SK-N-SH (cell line): ENCODE measurements around the gene EPHB2. TPM values are rescaled to one million over a fixed set of nuclear protein-coding genes. Genes with fewer than 3 reads are reported as not detected.
A peak's percentile ranks its signal among the peaks of the same experiment; 100 is the strongest.

Source experiments
- CTCF ChIA-PET: fragments of 300-600, 350-600 bp; formaldehyde crosslinking; extraction: SDS; loops from one replicate; lab custom pipeline; 2021; lab: Yijun Ruan, JAX
- POLR2A ChIA-PET: fragments of 350-600 bp; sonication (Branson Sonifier 250); formaldehyde crosslinking; extraction: SDS; loops from one replicate; lab custom pipeline; 2020; ENCODE audit warnings: antibody characterized with exemption, inconsistent platforms; lab: Yijun Ruan, JAX
- DNase-seq: peaks from one replicate; pipeline ENCODE4 v3.0.0; 2012
- H2AFZ ChIP-seq: fragments of 200-600 bp; sonication (generic); 2 replicates; pipeline ENCODE4 v1.8.1; 2016; ENCODE audit warnings: antibody characterized with exemption, mild to moderate bottlenecking, low read depth
- H3F3A ChIP-seq: fragments of 200-600 bp; sonication (generic); replicated peaks from 2 replicates; pipeline ENCODE3; 2016; ENCODE audit warnings: antibody characterized with exemption, mild to moderate bottlenecking; ENCODE audit not compliant: insufficient read depth
- H3K27ac ChIP-seq, 2 experiments: fragments of 200-500 bp in 1 of 2; fragments of 200-600 bp in 1 of 2; sonication (Bioruptor generic) in 1 of 2; sonication (generic), shearing (Covaris generic) in 1 of 2; 2 replicates each; pipeline versions ENCODE4 v1.5.1 to v1.6.1; 2014 to 2016; ENCODE audit warnings: low read depth in 2 of 2, inconsistent platforms in 1 of 2, low read length in 1 of 2, mild to moderate bottlenecking in 1 of 2, mixed read lengths in 1 of 2
- H3K27me3 ChIP-seq: fragments of 200-600 bp; sonication (generic), shearing (Covaris generic); 2 replicates; pipeline ENCODE4 v1.6.1; 2016; ENCODE audit warnings: mixed run types; ENCODE audit not compliant: insufficient read depth
- H3K36me3 ChIP-seq, 2 experiments: fragments of 200-500 bp in 1 of 2; fragments of 200-600 bp in 1 of 2; sonication (Bioruptor generic) in 1 of 2; sonication (generic) in 1 of 2; replicated peaks in 1 of 2; 2 replicates each; pipeline versions ENCODE3 to v1.5.1; 2014 to 2016; ENCODE audit warnings: low read length in 1 of 2, mild to moderate bottlenecking in 1 of 2; ENCODE audit not compliant: insufficient read depth in 2 of 2, control insufficient read depth in 1 of 2
- H3K4me1 ChIP-seq, 2 experiments: fragments of 200-500 bp in 1 of 2; fragments of 200-600 bp in 1 of 2; sonication (Bioruptor generic) in 1 of 2; sonication (generic), shearing (Covaris generic) in 1 of 2; 2 replicates each; pipeline versions ENCODE4 v1.5.1 to v1.6.1; 2014 to 2016; ENCODE audit warnings: low read depth in 1 of 2, low read length in 1 of 2, mixed run types in 1 of 2; ENCODE audit not compliant: insufficient read depth in 2 of 2, control insufficient read depth in 1 of 2
- H3K4me2 ChIP-seq: fragments of 200-600 bp; sonication (generic), shearing (Covaris generic); 2 replicates; pipeline ENCODE4 v1.6.1; 2017; ENCODE audit warnings: mixed run types
- H3K4me3 ChIP-seq, 2 experiments: fragments of 200-500 bp in 1 of 2; fragments of 200-600 bp in 1 of 2; sonication (Bioruptor generic) in 1 of 2; sonication (generic), shearing (Covaris generic) in 1 of 2; 2 replicates each; pipeline versions ENCODE4 v1.5.1 to v1.8.1; 2014 to 2016; ENCODE audit warnings: low read depth in 2 of 2, inconsistent platforms in 1 of 2, low read length in 1 of 2, mild to moderate bottlenecking in 1 of 2, mixed read lengths in 1 of 2, moderate library complexity in 1 of 2
- H3K79me2 ChIP-seq: fragments of 200-600 bp; sonication (generic); 2 replicates; pipeline ENCODE4 v1.8.1; 2017; ENCODE audit warnings: mild to moderate bottlenecking; ENCODE audit not compliant: insufficient read depth
- H3K9ac ChIP-seq: fragments of 200-600 bp; sonication (generic); 2 replicates; pipeline ENCODE4 v1.6.1; 2017; ENCODE audit warnings: mixed run types
- H3K9me2 ChIP-seq: fragments of 200-600 bp; sonication (generic); 2 replicates; pipeline ENCODE4 v1.6.1; 2017; ENCODE audit warnings: mixed run types
- H3K9me3 ChIP-seq: fragments of 200-600 bp; sonication (generic); 2 replicates; pipeline ENCODE4 v1.6.1; 2017; ENCODE audit warnings: mixed run types, mild to moderate bottlenecking, moderate library complexity
- H4K20me1 ChIP-seq: fragments of 200-600 bp; sonication (generic); 2 replicates; pipeline ENCODE4 v1.6.1; 2017; ENCODE audit warnings: mild to moderate bottlenecking, mixed run types; ENCODE audit not compliant: insufficient read depth
- CHD2 ChIP-seq: fragments of 150-350 bp; IDR thresholded peaks from 2 replicates; pipeline ENCODE4 v1.6.1; 2018; ENCODE audit warnings: low read length; ENCODE audit not compliant: partially characterized antibody
- ELF1 ChIP-seq: IDR thresholded peaks from 2 replicates; pipeline ENCODE4 v1.4.0; 2012
- EP300 ChIP-seq, 2 experiments: IDR thresholded peaks; 2 replicates each; pipeline versions ENCODE4 v1.4.0 to v1.6.1; 2012; ENCODE audit warnings: borderline replicate concordance in 1 of 2, low read depth in 1 of 2, low read length in 1 of 2
- EZH2phosphoT487 ChIP-seq: fragments of 200-600 bp; sonication (generic); IDR thresholded peaks from 2 replicates; pipeline ENCODE4 v1.6.1; 2017; ENCODE audit warnings: low read depth, mixed run types, mild to moderate bottlenecking, antibody characterized with exemption, moderate library complexity, borderline replicate concordance
- FOXJ3 ChIP-seq: sonication (generic); formaldehyde crosslinking; IDR thresholded peaks from 2 replicates; pipeline ENCODE4 v1.5.1; 2020; ENCODE audit warnings: mild to moderate bottlenecking, missing genetic modification reagents
- MXI1 ChIP-seq: IDR thresholded peaks from 2 replicates; pipeline ENCODE4 v1.6.1; 2012; ENCODE audit warnings: mild to moderate bottlenecking, low read depth, low read length, improper control_type of control experiment
- RCOR1 ChIP-seq: fragments of 150-350 bp; IDR thresholded peaks from 2 replicates; pipeline ENCODE4 v1.6.1; 2017; ENCODE audit warnings: antibody characterized with exemption, low read length
- RFX5 ChIP-seq: IDR thresholded peaks from 2 replicates; pipeline ENCODE4 v1.6.1; 2012; ENCODE audit warnings: mild to moderate bottlenecking, improper control_type of control experiment, low read length
- SIN3A ChIP-seq: IDR thresholded peaks from 2 replicates; pipeline ENCODE4 v1.6.1; 2012; ENCODE audit warnings: low read depth, mild to moderate bottlenecking, low read length, moderate library complexity, borderline replicate concordance
- WGBS: methylation state at CpG from one replicate; pipeline ENCODE4 v1.1.6; 2017; ENCODE audit warnings: low lambda C conversion rate; 5-methylcytosine and 5-hydroxymethylcytosine counted together
- polyA plus RNA-seq, 3 experiments: library from polyadenylated mRNA; depleted of rRNA; stranded (reverse); fragments of >200 nt; gene quantifications; 2 replicates each; pipeline ENCODE4 v1.2.3, GENCODE V29; 2012
- TF ChIP-seq, protein P1 (sequence below): IDR thresholded peaks from 2 replicates; pipeline ENCODE4 v1.4.0; 2012; ENCODE audit warnings: low read depth, borderline replicate concordance
- TF ChIP-seq, protein P2 (sequence below): IDR thresholded peaks from 2 replicates; pipeline ENCODE4 v1.4.0; 2012; ENCODE audit warnings: low read depth, borderline replicate concordance
- TF ChIP-seq, protein P3 (sequence below): IDR thresholded peaks from 2 replicates; pipeline ENCODE4 v1.4.0; 2012; ENCODE audit warnings: low read depth

The EPHB2 gene
- polyA plus RNA-seq, 1 of the 3 experiments (the other 2 are of a cell fraction): 25.2 TPM

DNA sequence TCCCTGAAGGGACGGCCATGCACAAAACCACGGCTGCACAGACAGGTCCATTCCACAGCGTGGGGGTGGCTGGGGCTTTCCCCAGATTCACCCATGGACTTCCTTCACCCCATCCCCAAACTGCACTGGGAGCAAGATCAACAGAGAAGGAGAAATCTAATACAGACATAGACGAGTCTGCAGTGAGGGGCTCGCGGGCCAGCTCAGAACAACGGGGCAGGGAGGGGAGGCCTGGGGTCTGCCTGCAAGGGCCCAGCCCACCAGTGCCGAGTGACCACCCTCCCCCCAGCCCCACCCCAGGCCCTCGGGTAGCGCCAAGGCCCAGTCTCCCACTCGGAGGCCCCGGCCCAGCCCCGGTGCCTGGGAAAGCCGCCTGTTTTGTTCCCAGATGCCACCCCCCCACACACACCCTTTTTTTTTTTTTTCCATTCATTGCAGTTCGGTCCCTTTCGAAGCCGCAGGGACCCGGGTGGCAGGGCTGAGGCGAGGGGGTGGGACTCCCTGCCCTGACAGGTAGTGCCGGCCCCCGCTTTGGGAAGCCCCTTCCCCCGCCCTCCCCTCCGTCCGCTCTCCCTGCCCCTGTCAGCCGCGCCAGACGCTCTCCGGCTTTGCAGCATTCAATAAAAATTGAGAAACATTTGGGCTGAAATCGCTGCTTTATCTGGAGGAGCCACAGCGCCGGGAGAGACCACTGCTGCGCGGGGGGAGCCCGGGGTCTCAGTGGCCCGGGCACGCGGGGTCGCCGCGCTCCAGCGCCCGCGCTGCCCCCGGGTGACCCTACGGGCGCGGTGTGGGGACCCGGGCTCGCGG lies 543 bp upstream of the EPHB2 start:
- peaks cover 30% of the 10 kb centered on the region for H4K20me1 ChIP-seq
- H3F3A ChIP-seq: peaks cover 6% of the 10 kb centered on the region
- WGBS: 12% methylated on average over 29 of the region's 50 CpGs
- CTCF ChIA-PET: interaction anchor here (0.7 to 8.5 kb wide), 9 partner anchors 11 to 254 kb away, joined by 3 to 166 read pairs (median 3); no protein-coding TSS in a partner anchor
- H2AFZ ChIP-seq: peak overlapping the region; percentile 84
- peak overlapping the region; percentile 94 for H3K4me2 ChIP-seq
- H3K79me2 ChIP-seq: peaks cover 37% of the 10 kb centered on the region
- TF ChIP-seq CHD2 (peak; percentile 21), FOXJ3 (CRISPR knock-in tag) (no peak), MXI1 (peak; percentile 32; the same call in 1 of the 2 replicates), SIN3A (no peak)
- TF ChIP-seq, protein P1, sequence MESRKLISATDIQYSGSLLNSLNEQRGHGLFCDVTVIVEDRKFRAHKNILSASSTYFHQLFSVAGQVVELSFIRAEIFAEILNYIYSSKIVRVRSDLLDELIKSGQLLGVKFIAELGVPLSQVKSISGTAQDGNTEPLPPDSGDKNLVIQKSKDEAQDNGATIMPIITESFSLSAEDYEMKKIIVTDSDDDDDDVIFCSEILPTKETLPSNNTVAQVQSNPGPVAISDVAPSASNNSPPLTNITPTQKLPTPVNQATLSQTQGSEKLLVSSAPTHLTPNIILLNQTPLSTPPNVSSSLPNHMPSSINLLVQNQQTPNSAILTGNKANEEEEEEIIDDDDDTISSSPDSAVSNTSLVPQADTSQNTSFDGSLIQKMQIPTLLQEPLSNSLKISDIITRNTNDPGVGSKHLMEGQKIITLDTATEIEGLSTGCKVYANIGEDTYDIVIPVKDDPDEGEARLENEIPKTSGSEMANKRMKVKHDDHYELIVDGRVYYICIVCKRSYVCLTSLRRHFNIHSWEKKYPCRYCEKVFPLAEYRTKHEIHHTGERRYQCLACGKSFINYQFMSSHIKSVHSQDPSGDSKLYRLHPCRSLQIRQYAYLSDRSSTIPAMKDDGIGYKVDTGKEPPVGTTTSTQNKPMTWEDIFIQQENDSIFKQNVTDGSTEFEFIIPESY: no peak
- POLR2A ChIA-PET: interaction anchor here (1.0 kb wide), 1 partner anchor 9 kb away, joined by 3 read pairs; no protein-coding TSS in a partner anchor
- peak overlapping the region in 1 of 2 experiments; percentile 91; a peak in 2 of 4 replicates for H3K27ac ChIP-seq
- H3K9me2 ChIP-seq: no peaks in the 10 kb centered on the region
- peaks cover 0 to 30% of the 10 kb centered on the region in 2 experiments; a peak in 1 of 4 replicates for H3K4me1 ChIP-seq
- no peaks in the 10 kb centered on the region for H3K9me3 ChIP-seq
- H3K36me3 ChIP-seq: no peaks in the 10 kb centered on the region
- H3K9ac ChIP-seq: peak overlapping the region; percentile 46; the same call in 1 of the 2 replicates
- DNase-seq: peak; percentile 89
- peak overlapping the region; percentile 69 to 70 for H3K4me3 ChIP-seq
- H3K27me3 ChIP-seq: no peaks in the 10 kb centered on the region

DNA sequence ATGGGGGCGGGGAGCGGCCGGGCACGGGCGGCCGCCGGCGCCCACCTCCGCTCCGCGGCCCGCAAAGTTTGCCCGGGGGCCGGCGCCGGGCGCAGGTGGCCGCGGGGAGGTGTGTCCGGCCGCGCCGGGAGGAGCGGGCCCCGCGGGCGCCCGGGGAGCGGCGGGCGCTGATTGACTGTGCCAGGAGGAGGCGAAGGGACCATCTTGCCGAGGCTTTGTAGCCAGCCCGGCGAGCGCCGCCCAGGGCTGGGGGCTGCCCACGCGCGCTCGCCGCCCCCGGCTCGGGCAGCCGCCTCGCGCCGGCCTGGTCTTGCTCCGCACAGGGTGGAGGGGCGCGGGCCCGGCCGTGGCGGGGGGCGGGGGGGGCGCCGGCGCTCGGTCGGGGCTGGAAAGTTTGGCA lies 432 bp downstream of the EPHB2 start:
- H4K20me1 ChIP-seq: peaks cover 40% of the 10 kb centered on the region
- H2AFZ ChIP-seq: no peak overlapping the region
- ChIA-PET POLR2A (no interaction called here), CTCF (interaction anchor here (0.9 to 2.3 kb wide), 3 partner anchors 107 to 253 kb away, joined by 3 to 20 read pairs (median 3); no protein-coding TSS in a partner anchor)
- WGBS: no CpG with 5 or more reads among the region's 60 CpGs
- peak; percentile 78 for DNase-seq
- peak overlapping the region; percentile 67; the same call in 1 of the 2 replicates for H3K9ac ChIP-seq
- H3K79me2 ChIP-seq: peaks cover 47% of the 10 kb centered on the region
- H3K4me3 ChIP-seq: peak overlapping the region; percentile 69 to 73
- no peaks in the 10 kb centered on the region for H3K36me3 ChIP-seq
- H3K9me3 ChIP-seq: no peaks in the 10 kb centered on the region
- H3K4me2 ChIP-seq: peak overlapping the region; percentile 89; the same call in 1 of the 2 replicates
- H3F3A ChIP-seq: no peaks in the 10 kb centered on the region
- H3K4me1 ChIP-seq: peaks cover 0 to 30% of the 10 kb centered on the region in 2 experiments; a peak in 1 of 4 replicates
- peak overlapping the region in 1 of 2 experiments; percentile 91; a peak in 2 of 4 replicates for H3K27ac ChIP-seq
- no peaks in the 10 kb centered on the region for H3K27me3 ChIP-seq
- no peaks in the 10 kb centered on the region for H3K9me2 ChIP-seq
- TF ChIP-seq, protein P2, sequence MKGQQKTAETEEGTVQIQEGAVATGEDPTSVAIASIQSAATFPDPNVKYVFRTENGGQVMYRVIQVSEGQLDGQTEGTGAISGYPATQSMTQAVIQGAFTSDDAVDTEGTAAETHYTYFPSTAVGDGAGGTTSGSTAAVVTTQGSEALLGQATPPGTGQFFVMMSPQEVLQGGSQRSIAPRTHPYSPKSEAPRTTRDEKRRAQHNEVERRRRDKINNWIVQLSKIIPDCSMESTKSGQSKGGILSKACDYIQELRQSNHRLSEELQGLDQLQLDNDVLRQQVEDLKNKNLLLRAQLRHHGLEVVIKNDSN: no peak
- TF ChIP-seq, protein P3, sequence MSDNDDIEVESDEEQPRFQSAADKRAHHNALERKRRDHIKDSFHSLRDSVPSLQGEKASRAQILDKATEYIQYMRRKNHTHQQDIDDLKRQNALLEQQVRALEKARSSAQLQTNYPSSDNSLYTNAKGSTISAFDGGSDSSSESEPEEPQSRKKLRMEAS: no peak
- TF ChIP-seq EZH2phosphoT487 (no peak), EP300 (IDR thresholded peaks at IDR 0.05; ENCODE audit: borderline replicate concordance in 1 of 2, low read depth in 1 of 2, low read length in 1 of 2) (no peak), RFX5 (no peak), RCOR1 (no peak), MXI1 (no peak), ELF1 (no peak)
- TF ChIP-seq, protein P1: no peak
